Measurements from ENCODE around the gene ELMO1. TPM values are rescaled to one million over a fixed set of nuclear protein-coding genes. Genes with fewer than 3 reads are reported as not detected.

Gene ELMO1
- polyA plus RNA-seq, 2 of the 4 experiments (the other 2 are of a cell fraction): 2.3 to 6.1 TPM

GRCh38 chr7:36919738-36920137 lies 528.9 kb downstream of the ELMO1 start (continued):
- TF ChIP-seq RAD21 (conservative IDR thresholded peaks at IDR 0.05 in 1 of 2, IDR thresholded peaks at IDR 0.05 in 1 of 2): no peak

DNA sequence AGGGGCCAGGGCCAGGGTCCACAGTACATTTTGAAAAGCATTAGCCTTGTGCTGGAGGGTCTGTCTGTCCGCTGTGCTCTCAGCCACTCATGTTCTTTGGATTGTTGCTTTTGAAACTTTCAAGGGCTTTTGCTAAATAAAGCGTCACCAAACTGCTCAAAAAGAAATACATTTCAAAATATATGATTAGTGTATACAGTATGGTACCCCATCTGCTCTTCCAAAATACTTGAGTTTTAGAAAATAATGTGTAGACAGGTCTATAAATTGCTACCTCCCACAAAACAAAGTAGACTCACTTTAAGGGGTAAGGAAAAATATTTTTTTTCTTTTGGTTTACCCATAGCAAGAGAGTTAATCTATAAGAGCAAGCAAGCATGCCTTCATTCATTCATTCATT lies 530.1 kb downstream of the ELMO1 start:
- no peaks in the 10 kb centered on the region for H3K9me3 ChIP-seq
- CTCF ChIA-PET: interaction anchor here (1.4 kb wide), 1 partner anchor 11 kb away, joined by 4 read pairs; no protein-coding TSS in a partner anchor
- FAIRE-seq (no peak), DNase-seq (ENCODE audit: low read depth in 1 of 2, low spot score in 1 of 2) (no peak), ATAC-seq (no peak)
- no peak for TF ChIP-seq ELK1 (IDR thresholded peaks at IDR 0.05; ENCODE audit: low read depth, low read length)
- TF ChIP-seq NFE2L2 (conservative IDR thresholded peaks at IDR 0.05; ENCODE audit: low read length): no peak
- TF ChIP-seq EP300 (IDR thresholded peaks at IDR 0.05): no peak
- TF ChIP-seq FOSL2 (IDR thresholded peaks at IDR 0.05): no peak
- TF ChIP-seq FOSL2 (CRISPR knock-in tag; IDR thresholded peaks at IDR 0.05): no peak
- no peak for TF ChIP-seq ZC3H11A (IDR thresholded peaks at IDR 0.05)
- TF ChIP-seq CHD2 (IDR thresholded peaks at IDR 0.05; ENCODE audit: low read length, partially characterized antibody): no peak
- TF ChIP-seq KDM5A (IDR thresholded peaks at IDR 0.05): no peak
- TF ChIP-seq FOXS1 (CRISPR knock-in tag; IDR thresholded peaks at IDR 0.05): no peak
- no peak for TF ChIP-seq JUNB (IDR thresholded peaks at IDR 0.05)
- no peak for TF ChIP-seq CBX8 (IDR thresholded peaks at IDR 0.05)
- TF ChIP-seq PBX3 (IDR thresholded peaks at IDR 0.05): no peak
- TF ChIP-seq ZSCAN20 (CRISPR knock-in tag; IDR thresholded peaks at IDR 0.05): no peak
- TF ChIP-seq MYC (IDR thresholded peaks at IDR 0.05; ENCODE audit: borderline replicate concordance, low read length): no peak
- TF ChIP-seq CHD4 (IDR thresholded peaks at IDR 0.05; ENCODE audit: borderline replicate concordance): no peak
- TF ChIP-seq, protein P1, sequence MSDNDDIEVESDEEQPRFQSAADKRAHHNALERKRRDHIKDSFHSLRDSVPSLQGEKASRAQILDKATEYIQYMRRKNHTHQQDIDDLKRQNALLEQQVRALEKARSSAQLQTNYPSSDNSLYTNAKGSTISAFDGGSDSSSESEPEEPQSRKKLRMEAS (IDR thresholded peaks at IDR 0.05): no peak
- TF ChIP-seq RNF2 (IDR thresholded peaks at IDR 0.05; ENCODE audit: borderline replicate concordance, low read depth): no peak
- WGBS (ENCODE audit: missing lambda C conversion rate): 65% methylated on average over 2 of the region's 2 CpGs
- no peak overlapping the region for H3K4me2 ChIP-seq
- H3K4me1 ChIP-seq: no peaks in the 10 kb centered on the region
- POLR2A ChIA-PET: no interaction called here
- no peak overlapping the region for H3K27ac ChIP-seq
- H3K4me3 ChIP-seq: no peak overlapping the region

GRCh38 chr7:36916619-36917018 lies 532.0 kb downstream of the ELMO1 start:
- Histone ChIP-seq H3K4me3 (no peak overlapping the region), H3K4me1 (no peaks in the 10 kb centered on the region), H3K27ac (no peak overlapping the region), H3K4me2 (no peak overlapping the region), H3K9me3 (no peaks in the 10 kb centered on the region)
- DNase-seq (ENCODE audit: low read depth in 1 of 2, low spot score in 1 of 2) (no peak), ATAC-seq (no peak), FAIRE-seq (no peak)
- TF ChIP-seq RAD21 (conservative IDR thresholded peaks at IDR 0.05 in 1 of 2, IDR thresholded peaks at IDR 0.05 in 1 of 2) (no peak), JUN (IDR thresholded peaks at IDR 0.05) (no peak), BHLHE40 (IDR thresholded peaks at IDR 0.05; ENCODE audit: low read depth, low read length) (no peak), POLR2AphosphoS2 (conservative IDR thresholded peaks at IDR 0.05; ENCODE audit: low read length) (no peak), RCOR1 (IDR thresholded peaks at IDR 0.05; ENCODE audit: low read depth, low read length) (no peak), MYC (IDR thresholded peaks at IDR 0.05; ENCODE audit: borderline replicate concordance, low read length) (no peak), CEBPB (IDR thresholded peaks at IDR 0.05) (no peak), NPAS2 (CRISPR knock-in tag; IDR thresholded peaks at IDR 0.05; ENCODE audit: borderline replicate concordance) (no peak), RFX5 (IDR thresholded peaks at IDR 0.05) (no peak), HDAC2 (IDR thresholded peaks at IDR 0.05) (no peak), CHD2 (IDR thresholded peaks at IDR 0.05; ENCODE audit: low read length, partially characterized antibody) (no peak), NR3C1 (IDR thresholded peaks at IDR 0.05) (no peak), TP53 (CRISPR knock-in tag; IDR thresholded peaks at IDR 0.05) (no peak), JUNB (IDR thresholded peaks at IDR 0.05) (no peak), RARB (CRISPR knock-in tag; IDR thresholded peaks at IDR 0.05) (no peak)
- TF ChIP-seq, protein P1 (IDR thresholded peaks at IDR 0.05): no peak
- CTCF ChIA-PET: interaction anchor here (0.9 to 1.2 kb wide), 2 partner anchors 88 to 285 kb away, joined by 3 read pairs; no protein-coding TSS in a partner anchor
- POLR2A ChIA-PET: no interaction called here

All from A549 (cell line).